NCI-H345 treated with DMSO at 0.1 percent for 48 hours (cell line): Measurements from ENCODE around the gene LIMK1.
A peak's percentile ranks its signal among the peaks of the same experiment; 100 is the strongest.
"Not testable (repeated sequence)": the region's sequence is repeated elsewhere in the genome, so short reads cannot be mapped to it uniquely, and the experiment has no call there.

Experiments
- DNase-seq: peaks from one replicate; lab custom pipeline; 2025; ENCODE audit not compliant: unreplicated experiment; lab: John Stamatoyannopoulos, UW

Gene LIMK1

GRCh38 chr7:74083117-74083876 lies at the start of gene LIMK1:
Gene LIMK1 (plus strand): TSS chr7:74083804. CDS start chr7:74083991, 187 bp downstream.
- peak; percentile 77 for DNase-seq

- no peak for DNase-seq
These were observed 46.0 kb upstream of the LIMK1 start for GRCh38 chr7:74037609-74038008.

- DNase-seq, result no peak
These were observed 45.2 kb upstream of the LIMK1 start for GRCh38 chr7:74038194-74038961.

GRCh38 chr7:74039337-74039736 lies 44.3 kb upstream of the LIMK1 start:
- no peak for DNase-seq

- no peak for DNase-seq
These were observed 43.4 kb upstream of the LIMK1 start for GRCh38 chr7:74040101-74040790.

- no peak for DNase-seq
These were observed 42.6 kb upstream of the LIMK1 start for GRCh38 chr7:74040791-74041520.

GRCh38 chr7:74042746-74043522 lies 40.7 kb upstream of the LIMK1 start:
- no peak for DNase-seq

- peak; percentile 82 for DNase-seq
These were observed 40.1 kb upstream of the LIMK1 start for GRCh38 chr7:74043523-74043951.

- DNase-seq, result no peak
These were observed 38.9 kb upstream of the LIMK1 start for GRCh38 chr7:74044366-74045350.

GRCh38 chr7:74046581-74046980 lies 37.0 kb upstream of the LIMK1 start:
- DNase-seq, result not testable (repeated sequence)

- no peak for DNase-seq
These were observed 35.7 kb upstream of the LIMK1 start for GRCh38 chr7:74047804-74048380.

GRCh38 chr7:74048999-74049599 lies 34.5 kb upstream of the LIMK1 start:
- DNase-seq, result no peak

GRCh38 chr7:74049997-74050798 lies 33.4 kb upstream of the LIMK1 start:
- no peak for DNase-seq

GRCh38 chr7:74051193-74051592 lies 32.4 kb upstream of the LIMK1 start:
- no peak for DNase-seq

- no peak for DNase-seq
These were observed 31.8 kb upstream of the LIMK1 start for GRCh38 chr7:74051629-74052410.

- no peak for DNase-seq
These were observed 31.0 kb upstream of the LIMK1 start for GRCh38 chr7:74052628-74053027.
